Stimulated activated CD4-positive, alpha-beta T cell treated with anti-CD3 and anti-CD28 coated beads, Interleukin-1b, Interleukin-23, amount 100 ng/mL, for 1 hour (primary cell): ENCODE measurements around the gene UAP1L1.
A peak's percentile ranks its signal among the peaks of the same experiment; 100 is the strongest.

Experiments used
- DNase-seq, 2 donors: peaks; one replicate each; pipeline ENCODE4 v3.0.0-alpha.2; 2020; ENCODE audit warnings: low read depth in 2 of 2

The UAP1L1 gene

GRCh38 chr9:137041124-137041523 lies 36.2 kb upstream of the UAP1L1 start:
- DNase-seq = no peak

GRCh38 chr9:137042751-137043727 lies 34.3 kb upstream of the UAP1L1 start:
- no peak for DNase-seq

GRCh38 chr9:137044037-137044436 lies 33.3 kb upstream of the UAP1L1 start:
- no peak for DNase-seq

GRCh38 chr9:137044502-137045177 lies 32.7 kb upstream of the UAP1L1 start:
- DNase-seq = no peak

- DNase-seq = no peak
These were observed 31.8 kb upstream of the UAP1L1 start for GRCh38 chr9:137045294-137046087.

- peak; percentile 57 to 70 for DNase-seq
These were observed 31.1 kb upstream of the UAP1L1 start, which contains the start of gene NPDC1 for GRCh38 chr9:137046088-137046787. Gene NPDC1 (minus strand): TSS chr9:137046177. CDS start chr9:137045989, 188 bp downstream.

GRCh38 chr9:137048655-137049543 lies 28.4 kb upstream of the UAP1L1 start:
- DNase-seq = no peak

GRCh38 chr9:137049544-137050449 lies 27.5 kb upstream of the UAP1L1 start:
- peak in 1 of 2 donors; percentile 44 for DNase-seq

- no peak for DNase-seq
These were observed 26.7 kb upstream of the UAP1L1 start for GRCh38 chr9:137050570-137050969.

GRCh38 chr9:137051145-137051724 lies 26.1 kb upstream of the UAP1L1 start:
- no peak for DNase-seq

- no peak for DNase-seq
These were observed 25.0 kb upstream of the UAP1L1 start for GRCh38 chr9:137052293-137052692.

- no peak for DNase-seq
These were observed 24.0 kb upstream of the UAP1L1 start for GRCh38 chr9:137052998-137053943.

- no peak for DNase-seq
These were observed 23.1 kb upstream of the UAP1L1 start, which contains the start of gene ENTPD2 for GRCh38 chr9:137053944-137054931. Gene ENTPD2 (minus strand): TSS chr9:137054061. CDS start chr9:137053997, 64 bp downstream.

GRCh38 chr9:137054932-137055384 lies 22.4 kb upstream of the UAP1L1 start:
- DNase-seq = no peak

- no peak for DNase-seq
These were observed 21.6 kb upstream of the UAP1L1 start for GRCh38 chr9:137055385-137056364.
